Thoracic aorta (tissue), 2 donors: ENCODE measurements around the gene RIMBP2. TPM values are rescaled to one million over a fixed set of nuclear protein-coding genes. Genes with fewer than 3 reads are reported as not detected.

Source experiments
- ATAC-seq: fragments of 150-250 bp; one replicate; pipeline ENCODE4 v1.8.0; 2017; ENCODE audit warnings: low read depth; ENCODE audit not compliant: insufficient number of reproducible peaks, low FRiP score
- DNase-seq: peaks from one replicate; pipeline ENCODE4 v3.0.0-alpha.2; 2020; ENCODE audit warnings: low spot score
- H3K27ac ChIP-seq, 2 donors: fragments of 200-600 bp; sonication (generic); 1 replicate in 1 of 2; 2 replicates in 1 of 2; pipeline ENCODE4 v1.5.1; 2016; ENCODE audit warnings: mild to moderate bottlenecking in 2 of 2, moderate library complexity in 2 of 2
- H3K27me3 ChIP-seq: fragments of 200-600 bp; sonication (generic); replicated peaks from 2 replicates; pipeline ENCODE4 v1.6.0; 2016; ENCODE audit warnings: mild to moderate bottlenecking; ENCODE audit not compliant: insufficient read depth
- H3K36me3 ChIP-seq: fragments of 200-600 bp; sonication (generic); one replicate; pipeline ENCODE4 v1.5.1; 2016
- H3K4me1 ChIP-seq, 2 donors: fragments of 200-600 bp; sonication (generic); 1 replicate in 1 of 2; 2 replicates in 1 of 2; pipeline versions ENCODE4 v1.5.1 to v1.6.0; 2016; ENCODE audit warnings: low read depth in 2 of 2, mild to moderate bottlenecking in 1 of 2; ENCODE audit not compliant: control insufficient read depth in 1 of 2
- H3K4me3 ChIP-seq: fragments of 200-600 bp; sonication (generic); 2 replicates; pipeline ENCODE4 v1.5.1; 2016; ENCODE audit warnings: mild to moderate bottlenecking
- H3K9me3 ChIP-seq: fragments of 200-600 bp; sonication (generic); 2 replicates; pipeline ENCODE4 v1.5.1; 2016
- CTCF ChIP-seq: fragments of 200-600 bp; sonication (generic); IDR thresholded peaks from one replicate; pipeline ENCODE4 v1.5.1; 2019; ENCODE audit warnings: antibody characterized with exemption
- total RNA-seq, 2 donors: library from RNA; depleted of rRNA; stranded (reverse); fragments of >200 nt; gene quantifications; one replicate each; pipeline versions ENCODE4 v1.1.0 to v1.2.3, GENCODE V29; 2016

RIMBP2 gene
- total RNA-seq, 2 donors from 2014 or later: 0.54 to 0.92 TPM

GRCh38 chr12:130661059-130661458, 55.0 kb downstream of the RIMBP2 start:
- no peaks in the 10 kb centered on the region for H3K9me3 ChIP-seq
- no peak overlapping the region for H3K4me3 ChIP-seq
- H3K36me3 ChIP-seq: no peaks in the 10 kb centered on the region
- ATAC-seq (no peak), DNase-seq (no peak)
- TF ChIP-seq CTCF: no peak
- H3K4me1 ChIP-seq: no peaks in the 10 kb centered on the region
- H3K27ac ChIP-seq: no peak overlapping the region
- H3K27me3 ChIP-seq: no peaks in the 10 kb centered on the region

- no peak for TF ChIP-seq CTCF
- DNase-seq (no peak), ATAC-seq (no peak)
- H3K9me3 ChIP-seq: no peaks in the 10 kb centered on the region
- H3K27me3 ChIP-seq: no peaks in the 10 kb centered on the region
- no peaks in the 10 kb centered on the region for H3K36me3 ChIP-seq
- no peak overlapping the region for H3K4me3 ChIP-seq
- H3K27ac ChIP-seq: no peak overlapping the region
- no peaks in the 10 kb centered on the region for H3K4me1 ChIP-seq
These were observed 57.8 kb downstream of the RIMBP2 start for GRCh38 chr12:130658145-130658911.

- no peak for ATAC-seq
- no peak for DNase-seq
- no peaks in the 10 kb centered on the region for H3K4me1 ChIP-seq
- no peak overlapping the region for H3K27ac ChIP-seq
- no peaks in the 10 kb centered on the region for H3K36me3 ChIP-seq
- H3K9me3 ChIP-seq: no peaks in the 10 kb centered on the region
- H3K27me3 ChIP-seq: no peaks in the 10 kb centered on the region
- no peak overlapping the region for H3K4me3 ChIP-seq
- no peak for TF ChIP-seq CTCF
These were observed 59.7 kb downstream of the RIMBP2 start for GRCh38 chr12:130656411-130656810.

- DNase-seq (no peak), ATAC-seq (no peak)
- H3K4me1 ChIP-seq: no peaks in the 10 kb centered on the region
These were observed 60.2 kb downstream of the RIMBP2 start for GRCh38 chr12:130655881-130656280.

GRCh38 chr12:130655010-130655409, 61.1 kb downstream of the RIMBP2 start:
- no peaks in the 10 kb centered on the region for H3K9me3 ChIP-seq
- no peaks in the 10 kb centered on the region for H3K27me3 ChIP-seq
- no peak overlapping the region for H3K4me3 ChIP-seq
- no peaks in the 10 kb centered on the region for H3K36me3 ChIP-seq
- H3K27ac ChIP-seq: no peak overlapping the region
- DNase-seq (no peak), ATAC-seq (no peak)
- TF ChIP-seq CTCF: no peak
- no peaks in the 10 kb centered on the region for H3K4me1 ChIP-seq

More at GRCh38 chr12:130655881-130656280, 60.2 kb downstream of the RIMBP2 start:
- no peaks in the 10 kb centered on the region for H3K27me3 ChIP-seq
- no peak overlapping the region for H3K4me3 ChIP-seq
- TF ChIP-seq CTCF: no peak
- H3K27ac ChIP-seq: no peak overlapping the region
- no peaks in the 10 kb centered on the region for H3K36me3 ChIP-seq
- no peaks in the 10 kb centered on the region for H3K9me3 ChIP-seq
